GM18498 (cell line): ENCODE measurements around the gene PINK1.

Source experiments
- ATAC-seq: cut with Tn5 transposase; IDR thresholded peaks from one replicate; pipeline ENCODE4 v1.9.1; 2021; ENCODE audit warnings: mild to moderate bottlenecking, moderate library complexity; ENCODE audit not compliant: unreplicated experiment

The PINK1 gene

GRCh38 chr1:20700636-20701215 lies 67.5 kb downstream of the PINK1 start:
- no peak for ATAC-seq
